Nephron progenitor cell (in vitro differentiated cells): Measurements from ENCODE around the gene BICDL2.
A peak's percentile ranks its signal among the peaks of the same experiment; 100 is the strongest.
"Not testable (repeated sequence)": the region's sequence is repeated elsewhere in the genome, so short reads cannot be mapped to it uniquely, and the experiment has no call there.

ENCODE experiments used
- DNase-seq: peaks from one replicate; pipeline ENCODE4 v3.0.0; 2021
- H3K27ac Mint-ChIP-seq: 2 replicates; pipeline ENCODE4 v1.8.0; 2021; ENCODE audit warnings: mild to moderate bottlenecking, moderate library complexity, mixed read lengths
- H3K27me3 Mint-ChIP-seq: 2 replicates; pipeline ENCODE4 v1.8.0; 2021; ENCODE audit warnings: mild to moderate bottlenecking, low read depth, mixed read lengths; ENCODE audit not compliant: poor library complexity
- H3K36me3 Mint-ChIP-seq: 2 replicates; pipeline ENCODE4 v1.8.0; 2021; ENCODE audit warnings: low read depth, mixed read lengths
- H3K4me1 Mint-ChIP-seq: 2 replicates; pipeline ENCODE4 v1.8.0; 2021; ENCODE audit warnings: mixed read lengths
- H3K4me3 Mint-ChIP-seq: 2 replicates; pipeline ENCODE4 v1.8.0; 2021; ENCODE audit warnings: mild to moderate bottlenecking, moderate library complexity, mixed read lengths
- H3K9me3 Mint-ChIP-seq: 2 replicates; pipeline ENCODE4 v1.8.0; 2021; ENCODE audit warnings: mild to moderate bottlenecking, moderate library complexity, mixed read lengths
- CTCF ChIP-seq: fragments of 200-600 bp; sonication (generic); IDR thresholded peaks from 2 replicates; pipeline ENCODE4 v1.5.0; 2021; ENCODE audit warnings: antibody characterized with exemption

Gene BICDL2

DNA sequence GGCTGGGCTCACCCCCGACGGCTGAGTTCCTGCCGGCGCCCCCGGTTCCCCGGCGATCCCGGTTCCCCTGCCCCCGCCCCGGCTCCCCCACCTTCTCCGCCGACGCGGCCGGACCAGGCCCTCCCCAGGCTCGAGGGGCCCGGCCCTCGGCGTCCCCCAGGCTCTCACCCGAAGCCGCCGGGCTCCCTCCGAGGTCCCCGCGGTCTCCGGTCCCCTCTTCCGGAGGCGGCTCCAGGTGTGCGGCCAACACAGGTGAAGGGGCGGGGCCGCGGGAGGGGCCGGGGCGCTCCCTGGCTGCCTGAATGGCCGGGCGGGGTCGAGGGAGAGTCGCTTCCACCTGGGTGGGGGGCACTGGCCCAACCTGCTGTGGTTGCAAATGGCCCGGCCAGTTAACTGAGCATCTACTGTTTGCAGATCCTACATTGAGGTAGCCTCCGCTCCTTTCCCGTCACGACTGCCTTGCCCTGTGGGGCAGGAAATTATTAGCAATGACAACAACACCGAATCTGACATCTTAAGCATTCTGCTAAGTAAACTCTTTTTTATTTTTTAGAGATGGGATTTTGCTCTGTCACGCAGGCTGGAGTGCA lies at the start of gene BICDL2:
BICDL2 (minus strand) TSS at position 219 of the 590 bp plus-strand sequence. CDS start 1,448 bp downstream, outside the sequence.
- H3K9me3 Mint-ChIP-seq: no peaks in the 10 kb centered on the region
- H3K27ac Mint-ChIP-seq: no peak within 1 kb of the TSS
- peaks cover 88% of the 10 kb centered on the region for H3K27me3 Mint-ChIP-seq
- peaks cover 6% of the 10 kb centered on the region for H3K4me1 Mint-ChIP-seq
- no peak within 1 kb of the TSS for H3K4me3 Mint-ChIP-seq
- H3K36me3 Mint-ChIP-seq: no peaks in the 10 kb centered on the region
- no peak for TF ChIP-seq CTCF
- no peak for DNase-seq

GRCh38 chr16:3085868-3086595 lies 49.3 kb upstream of the BICDL2 start:
- Mint-ChIP-seq H3K36me3 (no peaks in the 10 kb centered on the region), H3K27me3 (no peaks in the 10 kb centered on the region), H3K4me3 (no peak overlapping the region), H3K9me3 (no peaks in the 10 kb centered on the region), H3K27ac (no peak overlapping the region), H3K4me1 (peaks cover 72% of the 10 kb centered on the region)
- DNase-seq: no peak
- TF ChIP-seq CTCF: no peak

DNA sequence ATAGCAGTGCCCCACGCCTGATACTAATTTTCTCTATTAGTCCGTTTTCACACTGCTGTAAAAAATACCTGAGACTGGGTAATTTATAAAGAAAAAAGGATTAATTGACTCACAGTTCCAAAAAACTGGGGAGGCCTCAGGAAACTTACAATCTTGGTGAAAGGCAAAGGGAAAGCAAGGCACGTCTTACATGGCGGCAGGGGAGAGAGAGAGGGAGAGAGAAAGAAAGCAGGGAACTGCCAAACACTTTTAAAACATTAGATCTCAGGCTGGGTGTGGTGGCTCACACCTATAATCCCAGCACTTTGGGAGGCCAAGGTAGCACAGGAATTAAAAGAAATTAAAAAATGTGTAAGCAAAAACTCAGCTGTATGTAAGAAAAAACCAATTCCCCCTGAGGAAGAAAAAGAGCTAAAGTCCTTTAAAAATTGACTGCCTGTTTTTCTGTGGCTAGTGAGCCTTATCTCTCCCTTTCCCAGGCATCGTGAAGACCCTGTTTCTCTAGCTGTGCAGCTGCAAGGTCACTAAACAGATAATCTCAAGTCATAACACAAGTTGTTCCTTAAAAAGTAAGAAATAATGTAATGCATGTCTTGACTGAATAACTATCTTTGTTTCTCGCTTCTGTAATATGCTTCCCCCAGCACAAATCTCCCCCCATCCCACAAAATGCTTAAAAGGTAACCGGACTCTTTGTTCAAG lies 48.4 kb upstream of the BICDL2 start:
- Mint-ChIP-seq H3K27ac (peak overlapping the region; percentile 37), H3K4me3 (no peak overlapping the region)

GRCh38 chr16:3084491-3084890 lies 47.7 kb upstream of the BICDL2 start:
- Mint-ChIP-seq H3K9me3 (no peaks in the 10 kb centered on the region), H3K36me3 (no peaks in the 10 kb centered on the region), H3K4me1 (peaks cover 76% of the 10 kb centered on the region), H3K27me3 (peaks cover 4% of the 10 kb centered on the region), H3K4me3 (no peak overlapping the region), H3K27ac (peak overlapping the region; percentile 37)
- no peak for TF ChIP-seq CTCF
- no peak for DNase-seq

More for the DNA sequence above, 48.4 kb upstream of the BICDL2 start:
- Mint-ChIP-seq H3K9me3 (no peaks in the 10 kb centered on the region), H3K4me1 (peaks cover 73% of the 10 kb centered on the region), H3K36me3 (no peaks in the 10 kb centered on the region), H3K27me3 (peaks cover under 1% of the 10 kb centered on the region)
- TF ChIP-seq CTCF: no peak
- no peak for DNase-seq

GRCh38 chr16:3083408-3083807 lies 46.7 kb upstream of the BICDL2 start:
- not testable (repeated sequence) for DNase-seq, H3K27me3 Mint-ChIP-seq, H3K9me3 Mint-ChIP-seq, H3K36me3 Mint-ChIP-seq, H3K27ac Mint-ChIP-seq, H3K4me3 Mint-ChIP-seq
- H3K4me1 Mint-ChIP-seq: peaks cover 71% of the 10 kb centered on the region

GRCh38 chr16:3081957-3082356 lies 45.2 kb upstream of the BICDL2 start:
- not testable (repeated sequence) for H3K36me3 Mint-ChIP-seq, H3K27ac Mint-ChIP-seq, H3K27me3 Mint-ChIP-seq, H3K9me3 Mint-ChIP-seq, DNase-seq, H3K4me3 Mint-ChIP-seq
- peaks cover 56% of the 10 kb centered on the region for H3K4me1 Mint-ChIP-seq
